Measurements from ENCODE around the gene CNBD2.
"Not testable (repeated sequence)": the region's sequence is repeated elsewhere in the genome, so short reads cannot be mapped to it uniquely, and the experiment has no call there.

Gene CNBD2

GRCh38 chr20:36052117-36052513 is 83.7 kb downstream of the CNBD2 start:
- H3K27ac Mint-ChIP-seq = no peak overlapping the region
- H3K36me3 Mint-ChIP-seq (ENCODE audit: low read depth) = peaks cover 26% of the 10 kb centered on the region
- no peaks in the 10 kb centered on the region for H3K9me3 Mint-ChIP-seq
- H3K4me3 Mint-ChIP-seq = no peak overlapping the region
- peaks cover 31% of the 10 kb centered on the region for H3K4me1 Mint-ChIP-seq (ENCODE audit: low read depth)
- H3K27me3 Mint-ChIP-seq = peaks cover 9% of the 10 kb centered on the region

DNA sequence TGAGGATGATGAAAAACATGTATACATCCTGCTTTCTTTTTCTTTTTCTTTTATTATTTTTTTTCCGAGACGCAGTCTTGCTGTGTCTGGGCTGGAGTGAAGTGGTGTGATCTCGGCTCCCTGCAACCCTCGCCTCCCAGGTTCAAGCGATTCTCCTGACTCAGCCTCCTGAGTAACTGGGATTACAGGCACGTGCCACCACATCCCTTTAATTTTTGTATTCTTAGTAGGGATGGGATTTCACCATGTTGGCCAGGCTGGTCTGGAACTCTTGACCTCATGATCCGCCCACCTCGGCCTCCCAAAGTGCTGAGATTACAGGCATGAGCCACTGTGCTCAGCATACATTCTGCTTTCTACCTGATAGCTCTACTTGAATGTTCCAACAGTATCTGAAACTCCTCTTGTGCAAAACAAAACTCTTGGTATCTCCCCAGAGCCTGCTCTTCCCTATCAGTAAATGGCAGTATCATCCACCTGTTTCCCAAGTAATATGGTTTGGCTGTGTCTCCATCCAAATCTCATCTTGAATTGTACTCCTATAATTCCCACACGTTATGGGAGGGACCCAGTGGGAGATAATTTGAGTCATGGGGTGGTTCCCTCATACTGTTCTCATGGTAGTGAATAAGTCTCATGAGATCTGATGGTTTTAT is 85.6 kb downstream of the CNBD2 start:
- not testable (repeated sequence) for H3K9me3 Mint-ChIP-seq, H3K4me3 Mint-ChIP-seq, H3K27ac Mint-ChIP-seq, H3K27me3 Mint-ChIP-seq
- peaks cover 13% of the 10 kb centered on the region for H3K4me1 Mint-ChIP-seq (ENCODE audit: low read depth)
- H3K36me3 Mint-ChIP-seq (ENCODE audit: low read depth) = peaks cover 10% of the 10 kb centered on the region

- Mint-ChIP-seq H3K4me3 (no peak overlapping the region), H3K36me3 (ENCODE audit: low read depth) (no peaks in the 10 kb centered on the region), H3K27ac (no peak overlapping the region), H3K4me1 (ENCODE audit: low read depth) (peaks cover 8% of the 10 kb centered on the region), H3K27me3 (peaks cover 9% of the 10 kb centered on the region), H3K9me3 (no peaks in the 10 kb centered on the region)
Observed at GRCh38 chr20:36055145-36055544, 86.8 kb downstream of the CNBD2 start.

GRCh38 chr20:36060676-36061075 is 92.3 kb downstream of the CNBD2 start:
- Mint-ChIP-seq H3K27me3 (peaks cover under 1% of the 10 kb centered on the region), H3K4me3 (no peak overlapping the region), H3K9me3 (no peaks in the 10 kb centered on the region), H3K36me3 (ENCODE audit: low read depth) (no peaks in the 10 kb centered on the region), H3K27ac (no peak overlapping the region), H3K4me1 (ENCODE audit: low read depth) (peaks cover 3% of the 10 kb centered on the region)

DNA sequence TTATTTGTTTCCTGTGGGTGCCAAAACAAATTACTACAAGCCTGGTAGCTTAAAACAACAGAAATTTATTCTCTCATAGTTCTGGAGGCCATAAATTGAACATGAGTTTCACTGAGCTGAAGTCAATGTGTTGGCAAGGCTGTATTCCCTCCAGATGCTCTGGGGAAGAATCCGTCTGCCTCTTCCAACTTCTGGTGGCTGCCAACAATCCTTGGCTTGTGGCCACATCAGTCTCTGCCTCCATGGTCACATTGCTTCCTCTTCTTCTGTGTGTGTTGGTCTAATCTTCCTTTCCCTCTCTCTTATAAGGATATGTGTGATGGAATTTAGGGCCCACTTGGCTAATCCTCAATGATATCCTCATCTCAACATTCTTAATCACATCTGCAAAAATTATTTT is 93.4 kb downstream of the CNBD2 start:
- Mint-ChIP-seq H3K9me3 (no peaks in the 10 kb centered on the region), H3K27me3 (no peaks in the 10 kb centered on the region), H3K4me3 (no peak overlapping the region), H3K36me3 (ENCODE audit: low read depth) (no peaks in the 10 kb centered on the region), H3K27ac (no peak overlapping the region), H3K4me1 (ENCODE audit: low read depth) (peaks cover 3% of the 10 kb centered on the region)

DNA sequence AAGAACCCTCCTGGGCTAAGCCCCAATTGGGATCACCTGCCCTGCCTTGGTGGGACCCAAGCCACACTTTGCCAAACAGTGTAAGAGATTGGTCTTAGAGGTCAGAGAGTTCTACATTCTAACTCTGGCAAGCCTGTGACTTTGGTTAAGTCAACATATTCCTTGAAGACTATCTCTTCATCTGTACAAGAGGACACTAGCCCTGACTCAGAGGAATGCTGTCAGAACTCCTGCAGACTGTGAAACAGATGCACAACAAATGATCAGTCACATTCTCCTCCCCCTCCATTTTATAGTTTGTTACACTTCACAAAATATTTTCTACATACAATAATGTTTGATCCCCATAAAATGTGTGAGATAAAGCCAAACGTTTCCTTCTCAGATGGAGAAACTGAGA is 94.4 kb downstream of the CNBD2 start:
- Mint-ChIP-seq H3K27ac (no peak overlapping the region), H3K4me1 (ENCODE audit: low read depth) (peaks cover 3% of the 10 kb centered on the region), H3K9me3 (no peaks in the 10 kb centered on the region), H3K27me3 (no peaks in the 10 kb centered on the region), H3K4me3 (no peak overlapping the region), H3K36me3 (ENCODE audit: low read depth) (no peaks in the 10 kb centered on the region)

GRCh38 chr20:36063916-36064657 is 95.7 kb downstream of the CNBD2 start:
- H3K4me3 Mint-ChIP-seq = peak overlapping the region; percentile 83
- H3K27me3 Mint-ChIP-seq = no peaks in the 10 kb centered on the region
- no peaks in the 10 kb centered on the region for H3K9me3 Mint-ChIP-seq
- H3K27ac Mint-ChIP-seq = no peak overlapping the region
- H3K36me3 Mint-ChIP-seq (ENCODE audit: low read depth) = no peaks in the 10 kb centered on the region
- H3K4me1 Mint-ChIP-seq (ENCODE audit: low read depth) = peaks cover 3% of the 10 kb centered on the region

GRCh38 chr20:36064658-36065426 is 96.5 kb downstream of the CNBD2 start:
- no peaks in the 10 kb centered on the region for H3K36me3 Mint-ChIP-seq (ENCODE audit: low read depth)
- no peaks in the 10 kb centered on the region for H3K9me3 Mint-ChIP-seq
- peaks cover 2% of the 10 kb centered on the region for H3K27me3 Mint-ChIP-seq
- peaks cover 3% of the 10 kb centered on the region for H3K4me1 Mint-ChIP-seq (ENCODE audit: low read depth)
- peak overlapping the region; percentile 83 for H3K4me3 Mint-ChIP-seq
- H3K27ac Mint-ChIP-seq = no peak overlapping the region

GRCh38 chr20:36065427-36065998 is 97.1 kb downstream of the CNBD2 start:
- H3K4me3 Mint-ChIP-seq = peak overlapping the region; percentile 83
- H3K27ac Mint-ChIP-seq = no peak overlapping the region
- H3K9me3 Mint-ChIP-seq = no peaks in the 10 kb centered on the region
- no peaks in the 10 kb centered on the region for H3K36me3 Mint-ChIP-seq (ENCODE audit: low read depth)
- peaks cover 3% of the 10 kb centered on the region for H3K4me1 Mint-ChIP-seq (ENCODE audit: low read depth)
- peaks cover 3% of the 10 kb centered on the region for H3K27me3 Mint-ChIP-seq

DNA sequence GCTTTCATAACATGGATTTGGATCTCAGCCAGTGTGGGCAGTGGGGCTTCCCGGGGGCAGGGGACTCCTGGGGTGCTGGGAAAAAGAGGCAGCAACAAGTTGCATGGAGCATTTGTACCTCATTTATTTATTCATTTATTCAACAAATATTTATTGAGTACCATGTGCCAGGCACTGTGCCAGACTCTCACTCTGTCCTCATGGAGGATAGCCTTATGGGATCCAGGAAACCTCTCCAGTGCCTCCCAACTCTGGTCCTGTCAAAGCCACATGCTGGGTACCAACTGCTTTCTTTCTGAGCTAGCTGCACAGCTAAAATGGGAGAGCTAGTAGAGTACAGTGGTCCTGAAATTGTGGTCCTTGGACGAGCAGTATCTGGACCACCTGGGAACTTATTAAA is 98.4 kb downstream of the CNBD2 start:
- Mint-ChIP-seq H3K36me3 (ENCODE audit: low read depth) (no peaks in the 10 kb centered on the region), H3K27ac (no peak overlapping the region), H3K4me3 (no peak overlapping the region), H3K27me3 (peaks cover 5% of the 10 kb centered on the region), H3K4me1 (ENCODE audit: low read depth) (peaks cover 3% of the 10 kb centered on the region), H3K9me3 (no peaks in the 10 kb centered on the region)

GRCh38 chr20:36068526-36068925 is 100.1 kb downstream of the CNBD2 start:
- not testable (repeated sequence) for H3K4me3 Mint-ChIP-seq; H3K36me3 Mint-ChIP-seq (ENCODE audit: low read depth); H3K27ac Mint-ChIP-seq; H3K4me1 Mint-ChIP-seq (ENCODE audit: low read depth); H3K9me3 Mint-ChIP-seq
- H3K27me3 Mint-ChIP-seq = peaks cover 11% of the 10 kb centered on the region

DNA sequence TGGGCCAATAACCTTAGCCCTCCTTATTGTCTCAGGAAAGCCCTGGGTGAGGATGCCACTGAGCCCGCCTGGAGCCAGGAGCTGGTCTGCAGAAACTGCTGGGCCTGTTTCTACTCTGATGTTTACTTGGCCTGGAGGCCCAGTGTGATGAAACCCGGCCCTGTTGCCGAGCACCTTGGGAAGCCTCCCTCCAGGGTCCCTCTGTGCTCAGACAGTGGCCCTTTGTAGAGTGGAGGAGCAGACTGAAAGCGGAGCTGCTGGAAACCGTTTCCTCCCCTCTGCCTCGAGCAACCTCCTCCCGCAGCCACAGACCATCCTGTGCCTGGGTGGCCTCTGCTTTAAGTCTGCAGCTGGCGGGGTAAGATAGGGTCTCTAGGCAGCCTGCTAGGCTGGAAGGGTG is 102.1 kb downstream of the CNBD2 start:
- no peaks in the 10 kb centered on the region for H3K36me3 Mint-ChIP-seq (ENCODE audit: low read depth)
- H3K9me3 Mint-ChIP-seq = no peaks in the 10 kb centered on the region
- H3K27me3 Mint-ChIP-seq = peaks cover 11% of the 10 kb centered on the region

GRCh38 chr20:36071848-36072247 is 103.5 kb downstream of the CNBD2 start:
- peaks cover 20% of the 10 kb centered on the region for H3K27me3 Mint-ChIP-seq
- H3K27ac Mint-ChIP-seq = no peak overlapping the region
- H3K4me3 Mint-ChIP-seq = no peak overlapping the region
- H3K9me3 Mint-ChIP-seq = no peaks in the 10 kb centered on the region
- H3K36me3 Mint-ChIP-seq (ENCODE audit: low read depth) = no peaks in the 10 kb centered on the region
- no peaks in the 10 kb centered on the region for H3K4me1 Mint-ChIP-seq (ENCODE audit: low read depth)

More for the DNA sequence above, 102.1 kb downstream of the CNBD2 start:
- no peaks in the 10 kb centered on the region for H3K4me1 Mint-ChIP-seq (ENCODE audit: low read depth)
- H3K27ac Mint-ChIP-seq = no peak overlapping the region
- no peak overlapping the region for H3K4me3 Mint-ChIP-seq

DNA sequence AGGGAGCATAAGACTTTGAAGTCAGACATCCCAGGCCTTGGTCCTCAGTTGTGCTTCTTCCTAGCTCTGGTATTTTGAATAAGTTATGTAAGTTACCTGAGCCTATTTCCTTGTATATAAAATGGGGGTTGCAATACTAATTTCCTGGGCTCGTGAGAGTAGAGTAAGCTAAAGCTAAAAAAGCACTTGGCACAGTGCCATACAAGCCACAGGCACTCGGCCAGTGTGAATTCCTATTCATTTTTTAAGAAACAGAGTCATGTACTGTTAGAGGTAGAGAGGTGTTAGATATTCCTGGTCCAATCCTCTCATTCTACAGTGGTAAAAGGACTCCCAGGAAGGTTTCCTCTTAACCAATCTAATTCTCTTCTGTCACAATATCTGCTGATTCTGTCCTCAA is 106.6 kb downstream of the CNBD2 start:
- peaks cover 5% of the 10 kb centered on the region for H3K4me1 Mint-ChIP-seq (ENCODE audit: low read depth)
- H3K9me3 Mint-ChIP-seq = no peaks in the 10 kb centered on the region
- H3K4me3 Mint-ChIP-seq = no peak overlapping the region
- no peak overlapping the region for H3K27ac Mint-ChIP-seq
- no peaks in the 10 kb centered on the region for H3K36me3 Mint-ChIP-seq (ENCODE audit: low read depth)
- H3K27me3 Mint-ChIP-seq = peaks cover 17% of the 10 kb centered on the region

DNA sequence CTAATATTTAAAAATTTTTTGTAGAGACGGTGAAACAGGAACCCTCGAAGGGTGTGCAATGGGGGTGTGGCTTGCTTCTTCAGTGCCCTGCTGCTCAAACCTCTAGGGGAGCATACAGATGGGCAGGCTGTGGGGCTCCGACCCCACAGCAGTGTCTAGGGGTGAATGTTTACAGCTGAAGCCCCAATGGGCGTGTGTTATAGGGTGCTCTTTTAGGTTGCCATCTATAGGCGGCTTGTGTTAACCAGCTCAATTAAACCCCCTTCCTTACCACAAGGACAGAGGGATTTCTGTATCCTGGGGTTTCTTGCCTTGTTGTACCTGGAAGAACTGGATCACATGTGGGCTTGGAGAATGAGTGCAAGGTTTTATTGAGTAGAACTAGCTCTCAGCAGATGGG is 109.4 kb downstream of the CNBD2 start:
- peaks cover 13% of the 10 kb centered on the region for H3K27me3 Mint-ChIP-seq
- not testable (repeated sequence) for H3K9me3 Mint-ChIP-seq; H3K4me1 Mint-ChIP-seq (ENCODE audit: low read depth); H3K4me3 Mint-ChIP-seq; H3K27ac Mint-ChIP-seq; H3K36me3 Mint-ChIP-seq (ENCODE audit: low read depth)

Data from stimulated activated naive CD8-positive, alpha-beta T cell treated with anti-CD3 and anti-CD28 coated beads, Interleukin-15, Interleukin-2, amounts not matched to agents 100 ng/mL and 50 ng/mL, for 24 hours (primary cell).